ENCODE results near the gene SLC6A6. TPM values are rescaled to one million over a fixed set of nuclear protein-coding genes. Genes with fewer than 3 reads are reported as not detected.

The SLC6A6 gene
- total and polyA plus RNA-seq, 2 experiments from 2014 or later: 27.5 to 150 TPM

DNA sequence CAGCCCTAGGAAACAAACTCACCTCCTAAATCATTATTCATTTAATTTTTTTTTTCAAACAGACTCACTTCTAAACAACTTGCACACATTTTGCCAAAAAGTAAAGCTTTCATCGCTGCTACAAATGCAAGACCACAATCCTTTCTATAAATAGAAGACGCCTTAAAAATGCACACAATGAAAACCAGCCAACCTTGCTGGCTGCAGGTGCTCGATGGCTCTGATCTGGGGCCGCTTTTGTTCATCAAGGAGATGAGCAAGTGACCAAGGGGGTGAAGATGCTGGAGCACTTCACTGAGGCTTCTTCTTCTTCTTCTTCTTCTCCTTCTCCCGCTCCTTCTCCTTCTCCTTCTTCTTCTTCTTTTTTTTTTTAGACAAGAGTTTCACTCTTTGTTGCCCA lies 12.7 kb upstream of the SLC6A6 start (continued):
- TF ChIP-seq, protein P1, sequence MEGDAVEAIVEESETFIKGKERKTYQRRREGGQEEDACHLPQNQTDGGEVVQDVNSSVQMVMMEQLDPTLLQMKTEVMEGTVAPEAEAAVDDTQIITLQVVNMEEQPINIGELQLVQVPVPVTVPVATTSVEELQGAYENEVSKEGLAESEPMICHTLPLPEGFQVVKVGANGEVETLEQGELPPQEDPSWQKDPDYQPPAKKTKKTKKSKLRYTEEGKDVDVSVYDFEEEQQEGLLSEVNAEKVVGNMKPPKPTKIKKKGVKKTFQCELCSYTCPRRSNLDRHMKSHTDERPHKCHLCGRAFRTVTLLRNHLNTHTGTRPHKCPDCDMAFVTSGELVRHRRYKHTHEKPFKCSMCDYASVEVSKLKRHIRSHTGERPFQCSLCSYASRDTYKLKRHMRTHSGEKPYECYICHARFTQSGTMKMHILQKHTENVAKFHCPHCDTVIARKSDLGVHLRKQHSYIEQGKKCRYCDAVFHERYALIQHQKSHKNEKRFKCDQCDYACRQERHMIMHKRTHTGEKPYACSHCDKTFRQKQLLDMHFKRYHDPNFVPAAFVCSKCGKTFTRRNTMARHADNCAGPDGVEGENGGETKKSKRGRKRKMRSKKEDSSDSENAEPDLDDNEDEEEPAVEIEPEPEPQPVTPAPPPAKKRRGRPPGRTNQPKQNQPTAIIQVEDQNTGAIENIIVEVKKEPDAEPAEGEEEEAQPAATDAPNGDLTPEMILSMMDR (conservative IDR thresholded peaks at IDR 0.05; ENCODE audit: low read depth in 2 of 2): no peak
- TF ChIP-seq ETS1 (IDR thresholded peaks at IDR 0.05) (no peak), EZH2 (IDR thresholded peaks at IDR 0.05; ENCODE audit: low read depth, unreplicated experiment) (no peak), STAT1 (IDR thresholded peaks at IDR 0.05; ENCODE audit: unreplicated experiment) (no peak), CREB1 (CRISPR knock-in tag; IDR thresholded peaks at IDR 0.05; ENCODE audit: low read depth) (no peak)

- no peaks in the 10 kb centered on the region for H3K36me3 ChIP-seq (ENCODE audit: insufficient read depth)
- Mint-ChIP-seq H3K27ac (no peak overlapping the region), H3K4me1 (peaks cover 17% of the 10 kb centered on the region; the same call in 2 of the 3 replicates), H3K36me3 (ENCODE audit: low read depth) (no peaks in the 10 kb centered on the region), H3K9me3 (no peaks in the 10 kb centered on the region), H3K27me3 (ENCODE audit: insufficient read depth, low read depth, poor library complexity) (peaks cover 6% of the 10 kb centered on the region), H3K4me3 (no peak overlapping the region)
- TF ChIP-seq, protein P2, sequence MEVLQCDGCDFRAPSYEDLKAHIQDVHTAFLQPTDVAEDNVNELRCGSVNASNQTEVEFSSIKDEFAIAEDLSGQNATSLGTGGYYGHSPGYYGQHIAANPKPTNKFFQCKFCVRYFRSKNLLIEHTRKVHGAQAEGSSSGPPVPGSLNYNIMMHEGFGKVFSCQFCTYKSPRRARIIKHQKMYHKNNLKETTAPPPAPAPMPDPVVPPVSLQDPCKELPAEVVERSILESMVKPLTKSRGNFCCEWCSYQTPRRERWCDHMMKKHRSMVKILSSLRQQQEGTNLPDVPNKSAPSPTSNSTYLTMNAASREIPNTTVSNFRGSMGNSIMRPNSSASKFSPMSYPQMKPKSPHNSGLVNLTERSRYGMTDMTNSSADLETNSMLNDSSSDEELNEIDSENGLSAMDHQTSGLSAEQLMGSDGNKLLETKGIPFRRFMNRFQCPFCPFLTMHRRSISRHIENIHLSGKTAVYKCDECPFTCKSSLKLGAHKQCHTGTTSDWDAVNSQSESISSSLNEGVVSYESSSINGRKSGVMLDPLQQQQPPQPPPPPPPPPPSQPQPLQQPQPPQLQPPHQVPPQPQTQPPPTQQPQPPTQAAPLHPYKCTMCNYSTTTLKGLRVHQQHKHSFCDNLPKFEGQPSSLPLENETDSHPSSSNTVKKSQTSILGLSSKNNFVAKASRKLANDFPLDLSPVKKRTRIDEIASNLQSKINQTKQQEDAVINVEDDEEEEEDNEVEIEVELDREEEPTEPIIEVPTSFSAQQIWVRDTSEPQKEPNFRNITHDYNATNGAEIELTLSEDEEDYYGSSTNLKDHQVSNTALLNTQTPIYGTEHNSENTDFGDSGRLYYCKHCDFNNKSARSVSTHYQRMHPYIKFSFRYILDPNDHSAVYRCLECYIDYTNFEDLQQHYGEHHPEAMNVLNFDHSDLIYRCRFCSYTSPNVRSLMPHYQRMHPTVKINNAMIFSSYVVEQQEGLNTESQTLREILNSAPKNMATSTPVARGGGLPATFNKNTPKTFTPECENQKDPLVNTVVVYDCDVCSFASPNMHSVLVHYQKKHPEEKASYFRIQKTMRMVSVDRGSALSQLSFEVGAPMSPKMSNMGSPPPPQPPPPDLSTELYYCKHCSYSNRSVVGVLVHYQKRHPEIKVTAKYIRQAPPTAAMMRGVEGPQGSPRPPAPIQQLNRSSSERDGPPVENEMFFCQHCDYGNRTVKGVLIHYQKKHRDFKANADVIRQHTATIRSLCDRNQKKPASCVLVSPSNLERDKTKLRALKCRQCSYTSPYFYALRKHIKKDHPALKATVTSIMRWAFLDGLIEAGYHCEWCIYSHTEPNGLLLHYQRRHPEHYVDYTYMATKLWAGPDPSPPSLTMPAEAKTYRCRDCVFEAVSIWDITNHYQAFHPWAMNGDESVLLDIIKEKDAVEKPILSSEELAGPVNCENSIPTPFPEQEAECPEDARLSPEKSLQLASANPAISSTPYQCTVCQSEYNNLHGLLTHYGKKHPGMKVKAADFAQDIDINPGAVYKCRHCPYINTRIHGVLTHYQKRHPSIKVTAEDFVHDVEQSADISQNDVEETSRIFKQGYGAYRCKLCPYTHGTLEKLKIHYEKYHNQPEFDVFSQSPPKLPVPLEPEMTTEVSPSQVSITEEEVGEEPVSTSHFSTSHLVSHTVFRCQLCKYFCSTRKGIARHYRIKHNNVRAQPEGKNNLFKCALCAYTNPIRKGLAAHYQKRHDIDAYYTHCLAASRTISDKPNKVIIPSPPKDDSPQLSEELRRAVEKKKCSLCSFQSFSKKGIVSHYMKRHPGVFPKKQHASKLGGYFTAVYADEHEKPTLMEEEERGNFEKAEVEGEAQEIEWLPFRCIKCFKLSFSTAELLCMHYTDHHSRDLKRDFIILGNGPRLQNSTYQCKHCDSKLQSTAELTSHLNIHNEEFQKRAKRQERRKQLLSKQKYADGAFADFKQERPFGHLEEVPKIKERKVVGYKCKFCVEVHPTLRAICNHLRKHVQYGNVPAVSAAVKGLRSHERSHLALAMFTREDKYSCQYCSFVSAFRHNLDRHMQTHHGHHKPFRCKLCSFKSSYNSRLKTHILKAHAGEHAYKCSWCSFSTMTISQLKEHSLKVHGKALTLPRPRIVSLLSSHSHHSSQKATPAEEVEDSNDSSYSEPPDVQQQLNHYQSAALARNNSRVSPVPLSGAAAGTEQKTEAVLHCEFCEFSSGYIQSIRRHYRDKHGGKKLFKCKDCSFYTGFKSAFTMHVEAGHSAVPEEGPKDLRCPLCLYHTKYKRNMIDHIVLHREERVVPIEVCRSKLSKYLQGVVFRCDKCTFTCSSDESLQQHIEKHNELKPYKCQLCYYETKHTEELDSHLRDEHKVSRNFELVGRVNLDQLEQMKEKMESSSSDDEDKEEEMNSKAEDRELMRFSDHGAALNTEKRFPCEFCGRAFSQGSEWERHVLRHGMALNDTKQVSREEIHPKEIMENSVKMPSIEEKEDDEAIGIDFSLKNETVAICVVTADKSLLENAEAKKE (CRISPR knock-in tag; IDR thresholded peaks at IDR 0.05): no peak
- TF ChIP-seq STAT1 (IDR thresholded peaks at IDR 0.05; ENCODE audit: unreplicated experiment) (no peak), EZH2phosphoT487 (IDR thresholded peaks at IDR 0.05; ENCODE audit: unreplicated experiment) (no peak), EZH2 (IDR thresholded peaks at IDR 0.05; ENCODE audit: low read depth, unreplicated experiment) (no peak), ZNF114 (CRISPR knock-in tag; IDR thresholded peaks at IDR 0.05) (no peak), JUNB (IDR thresholded peaks at IDR 0.05; ENCODE audit: unreplicated experiment) (no peak), REST (IDR thresholded peaks at IDR 0.05; ENCODE audit: unreplicated experiment) (no peak)
- TF ChIP-seq, protein P1 (conservative IDR thresholded peaks at IDR 0.05; ENCODE audit: low read depth in 2 of 2): no peak
- no peaks in the 10 kb centered on the region for H4K20me1 ChIP-seq (replicated peaks; ENCODE audit: insufficient read depth)
- no peaks in the 10 kb centered on the region for H3K9me2 ChIP-seq (ENCODE audit: insufficient read depth)
- no peak for ATAC-seq
- H3K27ac ChIP-seq (ENCODE audit: low read depth): no peak overlapping the region
- no peaks in the 10 kb centered on the region for H3K79me2 ChIP-seq (replicated peaks; ENCODE audit: insufficient read depth)
- no peaks in the 10 kb centered on the region for H3F3A ChIP-seq (replicated peaks; ENCODE audit: low read depth)
- no peak overlapping the region for H2AFZ ChIP-seq
- H3K4me3 ChIP-seq: no peak overlapping the region
- H3K4me1 ChIP-seq (ENCODE audit: insufficient read depth): no peaks in the 10 kb centered on the region; the same call in 1 of the 2 replicates
- DNase-seq (ENCODE audit: low spot score): no peak
- no peak overlapping the region for H3K4me2 ChIP-seq
- no peaks in the 10 kb centered on the region for H3K27me3 ChIP-seq (ENCODE audit: insufficient read depth)
Measured at GRCh38 chr3:14391033-14391432, 11.4 kb upstream of the SLC6A6 start.

Data from GM23338 (cell line).